ENCODE data around the gene AHRR. TPM values are rescaled to one million over a fixed set of nuclear protein-coding genes. Genes with fewer than 3 reads are reported as not detected.
"Not testable (repeated sequence)": the region's sequence is repeated elsewhere in the genome, so short reads cannot be mapped to it uniquely, and the experiment has no call there.

The AHRR gene
- total RNA-seq, 1 donor from 2014 or later = 1.0 TPM

DNA sequence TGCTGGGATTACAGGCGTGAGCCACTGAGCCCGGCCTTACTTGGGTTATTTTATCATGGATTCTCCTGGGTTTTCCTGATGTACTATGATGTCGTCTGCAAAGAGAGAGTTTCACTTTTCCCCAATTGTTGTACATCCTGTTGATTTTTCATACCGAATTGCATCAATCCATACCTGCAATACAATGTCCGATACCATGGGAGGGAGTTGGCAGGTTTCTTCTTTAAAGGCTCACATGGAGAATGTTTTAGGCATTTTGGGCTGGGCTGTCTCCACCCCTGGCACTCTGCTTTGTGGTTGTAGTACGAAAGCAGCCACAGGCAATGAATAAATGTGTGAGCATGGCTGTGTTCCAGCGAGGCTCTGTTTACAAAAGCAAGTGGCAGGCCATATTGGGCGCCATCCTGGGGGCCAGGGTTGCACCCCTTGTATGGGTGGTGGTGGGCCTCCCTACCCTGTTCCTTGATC lies 86.3 kb downstream of the AHRR start:
- Mint-ChIP-seq H3K36me3 (ENCODE audit: low read depth) (no peaks in the 10 kb centered on the region), H3K27ac (ENCODE audit: unreplicated experiment) (no peak overlapping the region), H3K4me1 (no peaks in the 10 kb centered on the region), H3K4me3 (no peak overlapping the region), H3K27me3 (ENCODE audit: low read depth) (peaks cover 4% of the 10 kb centered on the region), H3K9me3 (no peaks in the 10 kb centered on the region)
- TF ChIP-seq, protein P1, sequence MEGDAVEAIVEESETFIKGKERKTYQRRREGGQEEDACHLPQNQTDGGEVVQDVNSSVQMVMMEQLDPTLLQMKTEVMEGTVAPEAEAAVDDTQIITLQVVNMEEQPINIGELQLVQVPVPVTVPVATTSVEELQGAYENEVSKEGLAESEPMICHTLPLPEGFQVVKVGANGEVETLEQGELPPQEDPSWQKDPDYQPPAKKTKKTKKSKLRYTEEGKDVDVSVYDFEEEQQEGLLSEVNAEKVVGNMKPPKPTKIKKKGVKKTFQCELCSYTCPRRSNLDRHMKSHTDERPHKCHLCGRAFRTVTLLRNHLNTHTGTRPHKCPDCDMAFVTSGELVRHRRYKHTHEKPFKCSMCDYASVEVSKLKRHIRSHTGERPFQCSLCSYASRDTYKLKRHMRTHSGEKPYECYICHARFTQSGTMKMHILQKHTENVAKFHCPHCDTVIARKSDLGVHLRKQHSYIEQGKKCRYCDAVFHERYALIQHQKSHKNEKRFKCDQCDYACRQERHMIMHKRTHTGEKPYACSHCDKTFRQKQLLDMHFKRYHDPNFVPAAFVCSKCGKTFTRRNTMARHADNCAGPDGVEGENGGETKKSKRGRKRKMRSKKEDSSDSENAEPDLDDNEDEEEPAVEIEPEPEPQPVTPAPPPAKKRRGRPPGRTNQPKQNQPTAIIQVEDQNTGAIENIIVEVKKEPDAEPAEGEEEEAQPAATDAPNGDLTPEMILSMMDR (conservative IDR thresholded peaks at IDR 0.05) = no peak
- no peak for DNase-seq (ENCODE audit: low read depth, low spot score)

DNA sequence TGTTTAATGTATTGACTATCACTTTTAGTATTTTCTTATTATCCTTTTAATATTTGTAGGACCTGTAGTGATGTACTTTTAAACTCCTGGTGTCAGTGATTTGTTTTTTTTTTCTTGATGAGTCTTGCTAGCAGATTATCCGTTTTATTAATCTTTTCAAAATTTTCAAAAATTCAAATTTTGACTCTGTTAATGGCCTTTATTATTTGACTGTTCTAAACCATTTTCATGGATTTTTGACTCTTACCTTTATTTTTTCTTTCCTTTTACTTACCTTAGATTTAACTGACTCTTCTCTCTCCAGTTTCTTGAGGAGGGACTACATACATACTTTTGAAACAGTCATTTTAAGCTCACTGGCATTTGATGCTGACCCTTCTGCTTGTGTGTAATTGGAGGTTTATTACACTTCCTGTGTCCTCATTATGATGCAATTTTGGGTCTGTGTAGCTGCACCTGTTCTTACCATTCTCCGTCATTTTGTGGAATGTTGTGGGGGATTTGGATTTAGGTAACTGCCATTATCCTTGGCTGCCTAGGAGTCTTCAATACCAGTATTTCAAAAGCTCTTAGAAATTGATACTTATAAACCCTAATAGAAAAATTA lies 89.5 kb downstream of the AHRR start:
- H3K4me3 Mint-ChIP-seq = no peak overlapping the region
- no peaks in the 10 kb centered on the region for H3K36me3 Mint-ChIP-seq (ENCODE audit: low read depth)
- no peak overlapping the region for H3K27ac Mint-ChIP-seq (ENCODE audit: unreplicated experiment)
- H3K9me3 Mint-ChIP-seq = no peaks in the 10 kb centered on the region
- TF ChIP-seq, protein P1 (conservative IDR thresholded peaks at IDR 0.05) = no peak
- no peak for DNase-seq (ENCODE audit: low read depth, low spot score)
- no peaks in the 10 kb centered on the region for H3K27me3 Mint-ChIP-seq (ENCODE audit: low read depth)
- peaks cover 14% of the 10 kb centered on the region for H3K4me1 Mint-ChIP-seq

DNA sequence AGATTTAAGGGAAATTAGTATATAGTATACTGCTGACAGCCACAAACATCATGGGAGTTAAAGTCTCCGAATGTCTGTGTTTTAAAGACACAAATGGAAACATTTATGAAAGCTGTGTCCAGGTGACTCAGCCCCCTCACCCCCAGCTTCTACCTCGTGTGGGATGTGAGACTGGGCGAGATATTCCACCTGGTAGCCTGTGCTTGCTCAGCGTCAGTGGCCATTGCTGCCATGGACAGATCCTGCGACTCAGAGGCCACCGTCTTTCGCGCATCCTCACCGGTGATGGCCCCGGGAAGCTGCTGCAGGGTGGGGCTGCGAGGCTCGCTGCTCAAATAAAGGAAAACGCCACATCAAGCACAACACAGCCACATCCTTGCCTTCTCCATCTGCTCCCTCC lies 90.2 kb downstream of the AHRR start:
- Mint-ChIP-seq H3K4me1 (peaks cover 14% of the 10 kb centered on the region), H3K27me3 (ENCODE audit: low read depth) (no peaks in the 10 kb centered on the region), H3K4me3 (no peak overlapping the region), H3K9me3 (no peaks in the 10 kb centered on the region), H3K27ac (ENCODE audit: unreplicated experiment) (no peak overlapping the region), H3K36me3 (ENCODE audit: low read depth) (no peaks in the 10 kb centered on the region)
- TF ChIP-seq, protein P1 (conservative IDR thresholded peaks at IDR 0.05) = no peak
- DNase-seq (ENCODE audit: low read depth, low spot score) = no peak

DNA sequence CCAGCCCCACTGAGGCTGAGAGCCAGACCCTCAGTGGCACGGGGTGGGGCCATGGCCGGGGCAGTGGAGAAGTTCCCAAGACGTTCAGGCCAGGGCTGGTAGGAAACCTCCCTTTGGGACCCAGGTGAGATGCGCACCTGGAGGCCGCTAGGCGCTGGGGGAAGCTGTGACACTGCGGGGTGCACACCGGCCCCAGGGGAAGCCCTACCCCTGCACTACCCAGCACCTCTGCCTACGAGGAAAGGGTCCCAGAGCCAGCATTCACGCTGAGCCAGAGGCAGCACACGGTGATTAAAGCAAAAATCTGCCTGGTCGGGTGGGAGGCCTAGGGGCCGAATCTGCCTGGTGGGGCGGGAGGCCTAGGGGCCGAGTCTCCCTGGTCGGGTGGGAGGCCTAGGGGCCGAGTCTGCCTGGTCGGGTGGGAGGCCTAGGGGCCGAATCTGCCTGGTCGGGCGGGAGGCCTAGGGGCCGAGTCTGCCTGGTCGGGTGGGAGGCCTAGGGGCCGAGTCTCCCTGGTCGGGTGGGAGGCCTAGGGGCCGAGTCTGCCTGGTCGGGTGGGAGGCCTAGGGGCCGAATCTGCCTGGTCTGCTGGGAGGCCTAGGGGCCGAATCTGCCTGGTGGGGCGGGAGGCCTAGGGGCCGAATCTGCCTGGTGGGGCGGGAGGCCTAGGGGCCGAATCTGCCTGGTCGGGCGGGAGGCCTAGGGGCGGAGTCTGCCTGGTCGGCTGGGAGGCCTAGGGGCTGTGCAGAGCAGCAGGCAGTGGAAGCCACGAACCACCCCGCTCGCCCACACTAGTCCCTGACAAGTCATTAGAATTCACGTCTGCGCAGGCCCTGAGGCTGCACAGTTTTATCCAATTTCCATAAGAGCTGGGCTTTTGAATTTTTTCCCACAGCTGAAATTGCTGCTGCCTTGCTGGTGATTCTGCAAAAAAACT lies 93.7 kb downstream of the AHRR start:
- not testable (repeated sequence) for H3K9me3 Mint-ChIP-seq; H3K4me3 Mint-ChIP-seq; H3K27me3 Mint-ChIP-seq (ENCODE audit: low read depth); H3K36me3 Mint-ChIP-seq (ENCODE audit: low read depth)
- peak overlapping the region; percentile 94 for H3K27ac Mint-ChIP-seq (ENCODE audit: unreplicated experiment)
- DNase-seq (ENCODE audit: low read depth, low spot score) = peak; percentile 70
- H3K4me1 Mint-ChIP-seq = peaks cover 26% of the 10 kb centered on the region

DNA sequence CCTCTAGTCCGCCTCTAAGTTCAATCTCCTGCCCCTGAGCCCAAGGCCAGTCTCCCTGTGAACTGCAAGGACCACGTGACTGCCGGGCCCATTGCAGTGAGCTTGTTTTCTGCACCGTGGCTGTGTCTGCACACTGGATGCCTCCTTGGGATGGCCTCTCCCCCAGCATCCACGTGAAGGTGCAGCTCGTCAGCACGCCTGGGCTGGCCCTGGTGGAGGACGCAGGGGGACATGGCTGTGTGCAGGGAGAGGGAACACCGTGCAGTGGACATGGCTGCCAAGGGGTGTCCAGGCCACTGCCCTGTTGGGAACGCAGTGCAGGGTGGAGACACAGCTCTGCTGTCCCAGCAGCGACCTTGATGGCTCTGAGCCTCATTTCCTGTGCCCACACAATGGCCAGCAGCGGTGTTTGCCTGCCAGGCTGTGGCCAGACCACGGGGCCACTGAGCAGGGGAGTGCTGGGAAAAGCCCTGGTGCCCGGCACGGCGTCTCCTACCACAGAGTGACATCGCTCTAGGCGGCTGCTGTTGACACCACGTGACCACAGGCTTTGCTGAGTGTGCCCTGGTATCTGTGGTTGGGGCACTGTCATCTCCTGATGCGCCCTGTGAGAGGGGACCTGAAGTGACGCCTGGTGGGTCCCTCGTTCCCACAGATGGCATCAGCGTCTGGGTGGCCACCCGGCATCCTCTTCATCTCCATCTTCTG lies 94.6 kb downstream of the AHRR start:
- peak; percentile 26 for DNase-seq (ENCODE audit: low read depth, low spot score)
- TF ChIP-seq, protein P1 (conservative IDR thresholded peaks at IDR 0.05) = no peak
- peak overlapping the region; percentile 94 for H3K27ac Mint-ChIP-seq (ENCODE audit: unreplicated experiment)
- no peak overlapping the region for H3K4me3 Mint-ChIP-seq
- H3K27me3 Mint-ChIP-seq (ENCODE audit: low read depth) = no peaks in the 10 kb centered on the region
- no peaks in the 10 kb centered on the region for H3K9me3 Mint-ChIP-seq
- H3K36me3 Mint-ChIP-seq (ENCODE audit: low read depth) = no peaks in the 10 kb centered on the region
- peaks cover 26% of the 10 kb centered on the region for H3K4me1 Mint-ChIP-seq

Data from neural crest cell (in vitro differentiated cells).